ENCODE results near the gene GIPC2. TPM values are rescaled to one million over a fixed set of nuclear protein-coding genes. Genes with fewer than 3 reads are reported as not detected.

The GIPC2 gene
- total and polyA plus RNA-seq, 2 donors (not counting 3 experiments of a cell fraction or from before 2014, with no cell fraction given): 2.8 to 9.6 TPM

- dilution Hi-C loops (cut with MboI; ENCODE audit: extremely low pct_ligation_motif_present, low sequenced_read_pairs) (no loop called here), intact Hi-C loops (cut with micrococcal nuclease) (no loop called here)
- H3K79me2 ChIP-seq (ENCODE audit: control insufficient read depth, insufficient read depth, low read length): no peaks in the 10 kb centered on the region
- no peak for TF ChIP-seq POLR2A (IDR thresholded peaks at IDR 0.05; ENCODE audit: low read depth, low read length)
- no peak for TF ChIP-seq MYC (IDR thresholded peaks at IDR 0.05; ENCODE audit: low read depth, low read length)
- no peak for TF ChIP-seq FOS (IDR thresholded peaks at IDR 0.05; ENCODE audit: borderline replicate concordance, insufficient read depth, low read length)
- no peak for TF ChIP-seq POLR2AphosphoS5 (IDR thresholded peaks at IDR 0.05; ENCODE audit: insufficient read depth, low read depth, low read length)
- TF ChIP-seq, protein P1, sequence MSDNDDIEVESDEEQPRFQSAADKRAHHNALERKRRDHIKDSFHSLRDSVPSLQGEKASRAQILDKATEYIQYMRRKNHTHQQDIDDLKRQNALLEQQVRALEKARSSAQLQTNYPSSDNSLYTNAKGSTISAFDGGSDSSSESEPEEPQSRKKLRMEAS (IDR thresholded peaks at IDR 0.05; ENCODE audit: insufficient read depth, insufficient read length): no peak
- TF ChIP-seq EZH2 (IDR thresholded peaks at IDR 0.05; ENCODE audit: borderline replicate concordance, low read depth, low read length, severe bottlenecking): no peak
- TF ChIP-seq CTCF (IDR thresholded peaks at IDR 0.05; ENCODE audit: extremely low read depth in 1 of 2, insufficient read depth in 1 of 2, low read depth in 1 of 2, low read length in 2 of 2): no peak
- no peak for TF ChIP-seq JUN (IDR thresholded peaks at IDR 0.05; ENCODE audit: borderline replicate concordance, insufficient read depth, insufficient read length, low read depth)
- no peak for TF ChIP-seq GATA2 (IDR thresholded peaks at IDR 0.05; ENCODE audit: insufficient read depth, insufficient read length, low read depth, low read length)
- FAIRE-seq (no peak), DNase-seq (ENCODE audit: low read depth, low spot score) (no peak)
- no TSS peak for BruUV-seq (replicated peaks)
- no peak overlapping the region for H3K27ac ChIP-seq (ENCODE audit: insufficient read depth, low read depth, low read length)
- H4K20me1 ChIP-seq (replicated peaks; ENCODE audit: control insufficient read depth, extremely low read depth, insufficient read depth, low read length): no peaks in the 10 kb centered on the region
- no peak overlapping the region for H3K4me3 ChIP-seq (replicated peaks in 1 of 3; ENCODE audit: insufficient read depth in 1 of 3, low read depth in 1 of 3, low read length in 3 of 3)
- no peak overlapping the region for H3K9ac ChIP-seq (replicated peaks; ENCODE audit: extremely low read depth, insufficient read depth, low read length)
- H3K36me3 ChIP-seq (ENCODE audit: control insufficient read depth in 2 of 2, extremely low read depth in 1 of 2, insufficient read depth in 2 of 2, low read length in 2 of 2): no peaks in the 10 kb centered on the region
- no peak overlapping the region for H3K4me2 ChIP-seq (ENCODE audit: insufficient read depth, low read length)
- no peaks in the 10 kb centered on the region for H3K9me3 ChIP-seq (replicated peaks; ENCODE audit: control insufficient read depth, insufficient read depth, low read length)
- H3K27me3 ChIP-seq (ENCODE audit: control insufficient read depth in 2 of 2, insufficient read depth in 2 of 2, low read length in 2 of 2): no peaks in the 10 kb centered on the region
- H2AFZ ChIP-seq (ENCODE audit: low read depth, low read length): no peak overlapping the region
- ChIA-PET CTCF (interaction anchor here (1.4 to 1.9 kb wide), 3 partner anchors 16 to 60 kb away, joined by 3 to 10 read pairs (median 4); no protein-coding TSS in a partner anchor), POLR2A (interaction anchor here (2.7 kb wide), 1 partner anchor 50 kb away, joined by 16 read pairs; the partner anchor contains the start of gene DNAJB4)
- no peaks in the 10 kb centered on the region for H3K9me1 ChIP-seq (replicated peaks; ENCODE audit: control insufficient read depth, extremely low read depth, insufficient read depth, low read length)
- H3K4me1 ChIP-seq (ENCODE audit: control insufficient read depth, extremely low read depth, insufficient read depth, low read length): peaks cover 25% of the 10 kb centered on the region
Observed at GRCh38 chr1:78054972-78055371, 9.2 kb downstream of the GIPC2 start.
